OCI-LY1 (cell line): ENCODE data around the gene MTCL3.

ENCODE experiments used
- EZH2 ChIP-seq: fragments of 200-600 bp; sonication (generic), shearing (Covaris generic); IDR thresholded peaks from 2 replicates; pipeline ENCODE4 v1.8.0; 2017; ENCODE audit warnings: borderline replicate concordance, mixed run types, mild to moderate bottlenecking, antibody characterized with exemption, low read length, moderate library complexity, mixed read lengths
- TF ChIP-seq, protein P1 (sequence below): fragments of 200-600 bp; sonication (generic), shearing (Covaris generic); IDR thresholded peaks from 2 replicates; pipeline ENCODE4 v1.5.1; 2017; ENCODE audit warnings: mild to moderate bottlenecking, antibody characterized with exemption, low read length, moderate library complexity, mixed read lengths

DNA sequence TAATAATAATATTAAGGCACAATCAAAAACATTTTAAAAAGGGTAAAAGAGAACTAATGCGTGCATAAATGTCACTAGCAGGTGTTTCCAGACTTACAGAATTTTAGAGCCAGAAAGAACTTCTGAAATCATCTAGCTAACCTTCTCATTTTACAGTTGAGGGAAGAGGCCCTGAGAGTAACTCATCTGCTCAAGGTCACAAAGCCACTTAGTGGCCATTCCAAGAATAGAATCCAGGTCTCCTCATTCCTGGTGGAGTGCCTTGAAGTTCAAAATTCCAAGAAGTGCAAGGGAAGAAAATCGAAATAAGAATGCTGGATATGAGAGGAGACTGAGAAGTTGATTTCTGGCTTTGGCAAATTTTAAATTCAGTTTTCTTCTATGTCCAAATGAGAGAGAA, 56.8 kb downstream of the MTCL3 start:
- TF ChIP-seq, protein P1, sequence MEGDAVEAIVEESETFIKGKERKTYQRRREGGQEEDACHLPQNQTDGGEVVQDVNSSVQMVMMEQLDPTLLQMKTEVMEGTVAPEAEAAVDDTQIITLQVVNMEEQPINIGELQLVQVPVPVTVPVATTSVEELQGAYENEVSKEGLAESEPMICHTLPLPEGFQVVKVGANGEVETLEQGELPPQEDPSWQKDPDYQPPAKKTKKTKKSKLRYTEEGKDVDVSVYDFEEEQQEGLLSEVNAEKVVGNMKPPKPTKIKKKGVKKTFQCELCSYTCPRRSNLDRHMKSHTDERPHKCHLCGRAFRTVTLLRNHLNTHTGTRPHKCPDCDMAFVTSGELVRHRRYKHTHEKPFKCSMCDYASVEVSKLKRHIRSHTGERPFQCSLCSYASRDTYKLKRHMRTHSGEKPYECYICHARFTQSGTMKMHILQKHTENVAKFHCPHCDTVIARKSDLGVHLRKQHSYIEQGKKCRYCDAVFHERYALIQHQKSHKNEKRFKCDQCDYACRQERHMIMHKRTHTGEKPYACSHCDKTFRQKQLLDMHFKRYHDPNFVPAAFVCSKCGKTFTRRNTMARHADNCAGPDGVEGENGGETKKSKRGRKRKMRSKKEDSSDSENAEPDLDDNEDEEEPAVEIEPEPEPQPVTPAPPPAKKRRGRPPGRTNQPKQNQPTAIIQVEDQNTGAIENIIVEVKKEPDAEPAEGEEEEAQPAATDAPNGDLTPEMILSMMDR = no peak
- TF ChIP-seq EZH2 = no peak
